Right lobe of liver (tissue), 6 donors: Measurements from ENCODE around the gene SCYGR2. TPM values are rescaled to one million over a fixed set of nuclear protein-coding genes. Genes with fewer than 3 reads are reported as not detected.

ENCODE experiments used
- ATAC-seq, 4 donors: fragments of 200-7000 bp; cut with Tn5 transposase; one replicate each; pipeline ENCODE4 v1.9.1; 2020; ENCODE audit warnings: mild to moderate bottlenecking in 4 of 4, moderate library complexity in 4 of 4
- DNase-seq, 3 donors: peaks; one replicate each; pipeline ENCODE4 v3.0.0-alpha.2; 2020
- H3K27ac ChIP-seq, 3 donors: fragments of 200-600 bp; one replicate each; pipeline ENCODE4 v1.8.0; 2022
- H3K27me3 ChIP-seq, 2 donors: fragments of 200-600 bp; one replicate each; pipeline ENCODE4 v1.8.0; 2022
- H3K36me3 ChIP-seq, 4 donors: fragments of 200-600 bp; sonication (generic) in 1 of 4; one replicate each; pipeline versions ENCODE4 v1.5.1 to v1.8.0; 2017 to 2022; ENCODE audit warnings: control low read depth in 1 of 4
- H3K4me1 ChIP-seq, 4 donors: fragments of 200-600 bp; sonication (generic) in 1 of 4; one replicate each; pipeline versions ENCODE4 v1.5.1 to v1.8.0; 2017 to 2022; ENCODE audit warnings: control low read depth in 1 of 4
- H3K4me3 ChIP-seq, 3 donors: fragments of 200-600 bp; one replicate each; pipeline ENCODE4 v1.8.0; 2022
- H3K9me3 ChIP-seq, 4 donors: fragments of 200-600 bp; sonication (generic) in 1 of 4; one replicate each; pipeline versions ENCODE4 v1.5.1 to v1.8.0; 2017 to 2022; ENCODE audit warnings: control low read depth in 1 of 4
- POLR2A ChIP-seq: fragments of 450-650 bp; IDR thresholded peaks from one replicate; pipeline ENCODE4 v1.6.1; 2017; ENCODE audit warnings: antibody characterized with exemption, mild to moderate bottlenecking
- WGBS: methylation state at CpG from one replicate; pipeline ENCODE4 v1.1.6; 2018; ENCODE audit warnings: low coverage, low lambda C conversion rate; ENCODE audit not compliant: insufficient coverage; ENCODE audit errors: missing lambda C conversion rate; 5-methylcytosine and 5-hydroxymethylcytosine counted together
- intact Hi-C, 2 donors: fragments of 100-400 bp; cut with DNase I; formaldehyde crosslinking; loops; one replicate each; pipeline versions ENCODE4 v1.11.2 to v1.14.1; 2022
- total RNA-seq, 6 experiments: library from RNA; depleted of rRNA in 2 of 6; stranded (reverse); fragments of >200 nt in 2 of 6; fragmentation: NEBNext Ultra II Directional in 3 of 6; extraction: Animal tissue kit (Norgen Biotek cat#: 25700) in 3 of 6; gene quantifications; one replicate each; pipeline versions ENCODE4 v1.1.0 to v1.2.4, GENCODE V29; 2016 to 2023
- TF ChIP-seq, protein P1 (sequence below), 4 donors: fragments of 200-600 bp in 3 of 4; fragments of 450-650 bp in 1 of 4; IDR thresholded peaks; one replicate each; pipeline versions ENCODE4 v1.5.1 to v1.8.0; 2016 to 2022; ENCODE audit warnings: antibody characterized with exemption in 4 of 4, mild to moderate bottlenecking in 2 of 4
- donor health status: DM: no; HTN: yes; CAD: no.
- donor health status: DM: no; HTN: no; CAD: no.
- donor health status: DM: no; HTN: no; CAD: no.
- donor health status: DM: no; HTN: yes; CAD: no.
- donor health status: DM: no; HTN: yes; CAD: no.

SCYGR2 gene
- total RNA-seq, 6 experiments from 2014 or later, result not detected

DNA sequence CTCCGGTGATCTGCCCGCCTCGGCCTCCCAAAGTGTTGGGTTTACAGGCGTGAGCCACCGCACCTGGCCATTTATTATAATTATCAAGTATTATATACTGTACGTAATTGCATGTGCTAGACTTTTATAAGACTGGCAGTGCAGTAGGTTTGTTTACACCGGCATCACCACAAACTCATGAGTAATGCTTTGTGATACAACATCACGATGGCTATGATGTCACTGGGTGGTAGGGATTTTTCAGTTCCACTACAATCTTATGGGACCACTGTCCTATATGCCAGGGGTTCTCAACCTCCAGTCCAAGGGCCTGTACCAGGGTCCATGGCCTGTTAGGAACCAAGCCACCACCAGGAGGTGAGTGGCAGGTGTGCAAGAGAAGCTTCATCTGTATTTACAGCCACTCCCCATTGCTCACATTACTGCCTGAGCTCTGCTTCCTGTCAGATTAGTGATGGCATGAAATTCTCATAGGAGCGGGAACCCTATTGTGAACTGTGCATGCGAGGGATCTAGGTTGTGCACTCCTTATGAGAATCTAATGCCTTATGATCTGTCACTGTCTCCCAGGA, 28.0 kb downstream of the SCYGR2 start:
- Histone ChIP-seq H3K9me3 (no peaks in the 10 kb centered on the region), H3K27ac (no peak overlapping the region), H3K4me3 (no peak overlapping the region), H3K36me3 (no peaks in the 10 kb centered on the region), H3K4me1 (no peaks in the 10 kb centered on the region), H3K27me3 (no peaks in the 10 kb centered on the region)
- intact Hi-C loops, result no loop called here
- DNase-seq, result no peak
- TF ChIP-seq, protein P1, sequence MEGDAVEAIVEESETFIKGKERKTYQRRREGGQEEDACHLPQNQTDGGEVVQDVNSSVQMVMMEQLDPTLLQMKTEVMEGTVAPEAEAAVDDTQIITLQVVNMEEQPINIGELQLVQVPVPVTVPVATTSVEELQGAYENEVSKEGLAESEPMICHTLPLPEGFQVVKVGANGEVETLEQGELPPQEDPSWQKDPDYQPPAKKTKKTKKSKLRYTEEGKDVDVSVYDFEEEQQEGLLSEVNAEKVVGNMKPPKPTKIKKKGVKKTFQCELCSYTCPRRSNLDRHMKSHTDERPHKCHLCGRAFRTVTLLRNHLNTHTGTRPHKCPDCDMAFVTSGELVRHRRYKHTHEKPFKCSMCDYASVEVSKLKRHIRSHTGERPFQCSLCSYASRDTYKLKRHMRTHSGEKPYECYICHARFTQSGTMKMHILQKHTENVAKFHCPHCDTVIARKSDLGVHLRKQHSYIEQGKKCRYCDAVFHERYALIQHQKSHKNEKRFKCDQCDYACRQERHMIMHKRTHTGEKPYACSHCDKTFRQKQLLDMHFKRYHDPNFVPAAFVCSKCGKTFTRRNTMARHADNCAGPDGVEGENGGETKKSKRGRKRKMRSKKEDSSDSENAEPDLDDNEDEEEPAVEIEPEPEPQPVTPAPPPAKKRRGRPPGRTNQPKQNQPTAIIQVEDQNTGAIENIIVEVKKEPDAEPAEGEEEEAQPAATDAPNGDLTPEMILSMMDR (IDR thresholded peaks at IDR 0.05), result no peak
- no peak for TF ChIP-seq POLR2A
- WGBS, result 98% methylated on average over 8 of the region's 10 CpGs
- ATAC-seq, result no peak

DNA sequence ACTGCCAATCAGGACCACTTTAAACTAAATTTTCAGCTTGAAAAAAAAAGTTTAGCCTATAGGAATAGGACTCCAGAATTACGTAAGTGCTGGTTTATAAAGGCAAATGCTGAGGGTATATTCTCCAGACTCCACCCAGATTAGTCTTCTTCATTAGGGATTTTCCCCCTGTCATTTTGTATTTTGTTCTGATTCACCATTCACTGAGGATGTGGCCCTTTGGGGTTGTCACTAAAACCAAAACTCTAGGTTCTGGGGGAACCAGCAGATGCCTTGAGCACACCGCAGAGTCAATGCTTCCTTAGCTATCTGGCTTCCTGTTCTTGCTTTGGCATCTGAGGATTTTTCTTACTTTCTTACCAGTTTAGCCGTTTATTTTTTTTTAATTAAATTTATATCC, 29.1 kb downstream of the SCYGR2 start:
- ATAC-seq (no peak), DNase-seq (no peak)
- Histone ChIP-seq H3K4me1 (no peaks in the 10 kb centered on the region), H3K36me3 (no peaks in the 10 kb centered on the region), H3K4me3 (no peak overlapping the region), H3K9me3 (no peaks in the 10 kb centered on the region), H3K27ac (no peak overlapping the region), H3K27me3 (no peaks in the 10 kb centered on the region)
- no peak for TF ChIP-seq POLR2A
- TF ChIP-seq, protein P1 (IDR thresholded peaks at IDR 0.05), result no peak
- WGBS, result 63% methylated on average over 3 of the region's 3 CpGs
- intact Hi-C loops, result no loop called here

DNA sequence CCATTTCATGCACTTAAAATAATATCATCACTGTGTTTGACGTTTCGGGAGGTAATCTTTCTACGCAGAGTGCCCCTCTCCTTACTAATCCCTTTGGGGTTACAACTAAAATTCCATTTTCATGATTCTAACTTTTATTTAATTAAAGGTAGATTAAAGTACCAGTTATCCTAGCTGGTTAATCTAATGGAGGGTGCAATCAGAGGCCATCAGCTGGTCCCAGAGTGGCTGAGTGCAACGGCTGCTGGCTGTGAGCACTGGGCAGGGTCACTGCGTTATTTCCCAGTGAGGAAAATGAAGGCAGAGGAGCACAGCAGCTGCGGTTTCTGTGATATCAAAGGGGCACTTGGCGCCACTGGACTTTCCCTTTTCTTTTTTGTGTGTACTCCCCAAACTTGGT, 30.7 kb downstream of the SCYGR2 start:
- Histone ChIP-seq H3K27ac (no peak overlapping the region), H3K27me3 (no peaks in the 10 kb centered on the region), H3K4me3 (no peak overlapping the region), H3K4me1 (no peaks in the 10 kb centered on the region), H3K36me3 (no peaks in the 10 kb centered on the region), H3K9me3 (no peaks in the 10 kb centered on the region)
- 54% methylated on average over 5 of the region's 7 CpGs for WGBS
- DNase-seq (no peak), ATAC-seq (no peak)
- TF ChIP-seq, protein P1 (IDR thresholded peaks at IDR 0.05), result no peak
- intact Hi-C loops, result no loop called here

DNA sequence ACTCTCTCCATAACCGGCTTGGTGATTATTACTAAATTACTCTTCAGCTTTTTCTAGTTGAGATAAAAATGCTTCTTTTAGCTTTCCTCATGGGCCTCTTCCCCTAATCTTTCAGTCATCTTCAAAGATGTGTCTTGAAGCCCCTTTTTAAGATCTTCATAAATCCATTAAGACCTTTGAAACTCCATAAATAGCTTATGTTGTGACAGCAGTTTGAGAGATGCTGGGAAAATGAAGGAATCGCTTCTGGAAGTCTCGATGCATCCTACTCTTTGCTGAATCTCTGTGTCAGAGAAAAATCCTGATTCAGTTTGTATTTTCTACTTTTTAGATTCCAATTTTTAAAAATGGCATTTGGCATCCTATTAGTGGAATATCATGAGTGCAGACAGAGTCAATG, 31.6 kb downstream of the SCYGR2 start:
- WGBS, result 75% methylated on average over 3 of the region's 3 CpGs

More for the DNA sequence above, 31.6 kb downstream of the SCYGR2 start:
- Histone ChIP-seq H3K4me1 (no peaks in the 10 kb centered on the region), H3K27me3 (no peaks in the 10 kb centered on the region), H3K27ac (no peak overlapping the region), H3K4me3 (no peak overlapping the region), H3K36me3 (no peaks in the 10 kb centered on the region), H3K9me3 (no peaks in the 10 kb centered on the region)
- DNase-seq (no peak), ATAC-seq (no peak)
- TF ChIP-seq, protein P1 (IDR thresholded peaks at IDR 0.05), result no peak
- no peak for TF ChIP-seq POLR2A
- intact Hi-C loops, result no loop called here
